Measurements from ENCODE around the gene SULT1C2.

DNA sequence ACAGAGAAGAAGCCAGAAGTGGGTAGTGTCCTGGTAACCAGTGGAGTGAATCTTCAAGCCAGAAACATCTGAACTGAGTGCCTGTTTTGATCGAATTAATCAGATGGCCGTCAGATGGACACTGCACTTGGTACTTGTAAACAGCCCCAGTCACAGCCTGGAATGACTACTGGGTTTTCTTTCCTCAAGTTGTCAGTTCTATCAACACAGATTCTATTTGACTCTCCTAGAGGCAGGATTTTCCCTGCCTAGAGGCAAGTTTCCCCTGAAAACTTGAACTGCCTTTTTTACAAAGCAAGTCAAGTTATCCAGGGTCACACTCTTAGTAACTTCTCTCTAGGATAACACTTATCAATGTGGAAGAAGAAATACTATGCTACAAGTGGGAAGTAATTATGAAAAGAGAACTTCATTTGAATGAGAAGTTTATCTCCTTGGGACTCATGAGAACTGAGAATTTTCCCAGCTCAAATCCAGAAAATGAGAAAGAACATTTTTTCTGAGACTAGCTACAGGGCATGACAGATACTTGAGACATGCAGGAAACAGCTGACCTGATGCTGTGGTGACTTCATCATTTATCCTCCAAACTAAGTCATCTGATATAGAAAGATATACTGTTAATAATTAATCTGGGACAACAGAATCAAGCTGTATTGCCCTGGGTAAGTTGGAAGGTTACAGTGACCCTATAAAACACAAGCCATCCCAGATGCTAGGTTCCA is 36.0 kb downstream of the SULT1C2 start:
- TF ChIP-seq, protein P1, sequence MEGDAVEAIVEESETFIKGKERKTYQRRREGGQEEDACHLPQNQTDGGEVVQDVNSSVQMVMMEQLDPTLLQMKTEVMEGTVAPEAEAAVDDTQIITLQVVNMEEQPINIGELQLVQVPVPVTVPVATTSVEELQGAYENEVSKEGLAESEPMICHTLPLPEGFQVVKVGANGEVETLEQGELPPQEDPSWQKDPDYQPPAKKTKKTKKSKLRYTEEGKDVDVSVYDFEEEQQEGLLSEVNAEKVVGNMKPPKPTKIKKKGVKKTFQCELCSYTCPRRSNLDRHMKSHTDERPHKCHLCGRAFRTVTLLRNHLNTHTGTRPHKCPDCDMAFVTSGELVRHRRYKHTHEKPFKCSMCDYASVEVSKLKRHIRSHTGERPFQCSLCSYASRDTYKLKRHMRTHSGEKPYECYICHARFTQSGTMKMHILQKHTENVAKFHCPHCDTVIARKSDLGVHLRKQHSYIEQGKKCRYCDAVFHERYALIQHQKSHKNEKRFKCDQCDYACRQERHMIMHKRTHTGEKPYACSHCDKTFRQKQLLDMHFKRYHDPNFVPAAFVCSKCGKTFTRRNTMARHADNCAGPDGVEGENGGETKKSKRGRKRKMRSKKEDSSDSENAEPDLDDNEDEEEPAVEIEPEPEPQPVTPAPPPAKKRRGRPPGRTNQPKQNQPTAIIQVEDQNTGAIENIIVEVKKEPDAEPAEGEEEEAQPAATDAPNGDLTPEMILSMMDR (IDR thresholded peaks at IDR 0.05; ENCODE audit: insufficient read depth, low read depth, low read length) = no peak
- TF ChIP-seq EZH2 (IDR thresholded peaks at IDR 0.05; ENCODE audit: insufficient read depth, low read length) = no peak

Measured in astrocyte (in vitro differentiated cells and primary cell).